NCI-H1092 (cell line): ENCODE data around the gene VAC14.

ENCODE experiments used
- DNase-seq: peaks from one replicate; lab custom pipeline; 2025; lab: John Stamatoyannopoulos, UW

The VAC14 gene

DNA sequence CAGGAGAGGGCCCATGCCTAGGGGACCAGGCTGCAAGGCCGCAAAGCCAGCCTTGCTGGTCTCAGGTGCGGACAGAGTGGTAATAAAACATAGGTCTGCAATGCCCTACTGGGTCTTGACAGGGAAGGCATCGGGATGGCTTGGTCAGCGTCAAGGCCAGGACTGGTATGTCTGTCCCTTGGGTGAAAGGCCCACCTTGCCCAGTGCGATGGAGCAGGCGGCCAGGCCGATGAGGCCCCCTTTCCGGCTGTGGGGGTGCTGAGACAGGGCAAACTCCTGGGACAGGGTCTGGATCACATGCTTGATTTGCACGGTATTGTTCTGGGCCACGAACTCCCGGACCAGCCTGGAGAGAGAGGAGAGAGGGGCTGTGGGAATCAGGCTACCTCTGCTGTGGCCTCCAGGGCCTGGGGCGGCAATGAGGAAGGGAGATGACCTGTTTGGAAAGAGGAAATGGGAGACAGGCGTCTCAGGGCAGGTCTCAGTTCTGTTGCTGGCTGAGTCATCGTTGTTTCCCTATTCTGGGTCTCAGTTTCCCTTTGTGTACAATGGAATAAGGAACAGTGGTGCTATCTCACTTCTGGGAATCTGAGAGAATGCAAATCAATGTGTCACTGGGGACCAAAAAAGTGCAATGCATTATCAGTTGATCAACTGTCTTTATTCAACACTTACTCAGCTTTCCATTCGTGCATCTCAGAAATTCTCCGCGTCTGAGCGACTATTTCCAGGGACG lies 14.8 kb downstream of the VAC14 start:
- no peak for DNase-seq

DNA sequence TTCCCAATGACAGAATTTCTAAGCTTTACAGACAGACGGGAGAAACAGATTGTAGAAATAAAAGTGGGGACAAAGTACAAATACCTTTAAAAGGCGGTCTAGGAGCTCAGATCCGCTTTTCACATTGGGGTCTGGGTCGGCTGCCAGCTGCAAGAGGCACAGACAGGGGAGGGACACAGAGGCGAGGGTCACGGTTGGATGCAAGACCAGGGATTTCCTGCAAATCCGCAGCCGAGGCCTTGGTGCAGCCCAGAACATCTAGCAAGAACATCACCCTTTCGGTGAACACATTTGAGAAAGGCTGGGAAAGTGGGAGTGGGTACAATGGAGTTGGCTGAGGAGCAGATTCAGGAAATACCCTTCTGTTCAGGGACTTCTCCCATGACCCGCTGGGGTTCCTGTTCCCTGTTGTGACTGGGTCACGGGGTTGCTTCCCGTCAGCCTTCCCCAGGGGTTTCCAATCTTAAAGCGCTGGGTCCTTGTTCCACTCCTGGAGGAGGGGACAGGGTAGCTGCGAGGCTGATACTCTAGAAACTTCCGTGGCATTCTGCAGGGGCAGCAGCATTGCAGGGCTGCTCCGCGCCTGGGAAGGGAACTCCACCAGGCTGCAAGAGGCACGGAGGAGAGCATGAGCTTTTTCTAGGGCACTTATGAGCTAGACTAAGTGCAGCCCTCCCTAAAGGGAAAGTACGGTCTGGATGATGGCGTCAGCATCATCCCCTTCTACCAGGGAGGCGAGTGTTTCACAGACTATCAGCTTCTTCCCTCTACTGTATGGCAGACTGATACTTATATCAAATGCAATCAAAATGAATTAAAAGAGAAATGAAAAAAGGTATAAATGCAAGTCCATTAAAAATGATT lies 16.0 kb downstream of the VAC14 start:
- DNase-seq = no peak

GRCh38 chr16:70782237-70782636 lies 18.7 kb downstream of the VAC14 start:
- DNase-seq = no peak

DNA sequence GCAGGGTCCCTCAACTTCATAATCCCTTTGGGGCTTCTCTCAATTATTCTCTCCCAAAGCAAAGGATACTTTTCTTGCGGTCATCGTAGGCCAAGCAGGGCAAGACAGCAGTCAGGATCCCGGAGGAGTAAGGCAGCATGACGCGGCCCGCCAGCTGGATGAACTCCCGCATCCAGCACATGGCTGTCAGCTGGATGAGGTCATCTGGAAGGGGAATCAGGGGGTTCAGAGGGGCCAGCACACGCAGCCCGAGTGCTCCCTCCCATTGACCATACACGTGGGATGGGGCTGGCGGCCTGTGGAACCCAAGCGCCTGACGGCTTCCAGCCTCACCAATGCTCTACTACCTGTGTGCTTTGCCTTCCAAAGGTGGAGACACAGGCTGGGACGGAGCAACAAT lies 19.2 kb downstream of the VAC14 start:
- no peak for DNase-seq

DNA sequence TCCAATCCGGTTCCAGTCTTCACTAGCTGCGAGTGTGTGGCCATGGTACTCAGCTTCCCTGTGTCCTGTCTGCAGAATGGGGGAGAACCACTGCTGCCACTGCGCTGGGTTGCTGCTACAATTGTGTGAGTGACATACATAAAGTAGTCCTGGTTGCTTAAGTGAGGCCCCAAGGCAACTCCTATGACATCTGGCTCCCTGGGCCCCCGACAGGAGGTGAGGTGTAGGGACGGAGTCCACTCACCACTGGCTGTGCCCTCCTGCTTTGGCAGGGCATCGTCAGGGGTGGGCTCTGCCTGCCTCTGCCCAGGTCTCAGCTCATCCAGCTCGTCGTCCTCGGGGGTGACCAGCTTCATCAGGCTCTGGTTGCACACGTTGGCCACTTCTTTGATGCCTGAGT lies 20.4 kb downstream of the VAC14 start:
- DNase-seq = no peak

DNA sequence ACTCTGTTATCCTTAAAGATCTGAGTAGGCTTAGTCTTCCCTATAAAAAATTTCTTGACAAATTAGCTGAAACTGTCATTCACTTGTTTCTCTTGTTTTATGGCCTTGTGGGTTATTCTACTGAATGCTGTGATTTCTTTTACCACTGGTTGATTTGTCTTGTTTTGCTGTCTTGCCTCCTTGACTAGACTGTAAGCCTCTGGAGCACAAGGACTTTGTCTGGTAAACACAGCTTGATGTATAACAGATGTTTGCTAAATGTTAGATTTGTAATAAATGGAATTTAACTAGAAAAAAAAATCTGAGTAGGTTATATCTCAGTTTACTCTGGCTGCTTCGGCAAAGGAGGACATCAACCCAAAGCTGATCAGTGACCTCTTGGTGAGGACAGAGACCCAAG lies 21.6 kb downstream of the VAC14 start:
- DNase-seq = no peak

DNA sequence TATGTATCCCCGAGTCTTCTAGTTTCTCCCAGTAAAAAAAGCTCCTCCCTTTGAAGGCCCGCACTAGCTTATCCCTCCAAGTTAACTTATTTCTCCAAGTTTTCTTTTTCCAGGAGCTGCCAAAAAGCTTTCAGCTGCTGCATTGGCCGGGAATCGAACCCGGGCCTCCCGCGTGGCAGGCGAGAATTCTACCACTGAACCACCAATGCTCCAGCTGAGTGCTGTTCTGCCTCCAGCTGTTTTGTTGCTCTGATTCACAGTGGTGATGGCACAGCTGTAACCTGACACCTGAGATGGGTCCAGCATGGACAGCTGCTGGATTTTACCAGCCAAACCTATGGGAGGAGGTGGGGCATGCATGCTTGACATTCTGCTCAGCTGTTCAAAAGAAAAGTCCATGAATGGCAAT lies 22.1 kb downstream of the VAC14 start:
- DNase-seq = no peak

DNA sequence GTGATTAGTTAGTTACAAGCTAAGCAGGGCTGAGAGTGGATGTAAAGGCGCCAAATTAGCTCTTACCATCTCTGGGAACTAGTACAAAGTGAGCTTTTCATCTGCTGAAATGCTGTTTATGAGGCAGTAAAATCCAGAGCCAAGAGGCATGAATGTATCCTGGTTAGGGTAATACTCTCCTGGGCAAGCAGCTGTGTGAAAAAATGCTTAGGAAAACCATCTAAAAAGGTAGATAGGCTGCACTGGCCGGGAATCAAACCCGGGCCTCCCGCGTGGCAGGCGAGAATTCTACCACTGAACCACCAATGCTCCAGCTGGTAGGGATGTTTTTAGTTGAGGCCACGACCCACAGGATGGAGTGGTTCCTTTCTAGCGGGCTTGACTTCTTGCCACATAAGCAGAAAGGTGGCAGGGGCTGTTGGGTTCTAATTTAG lies 23.0 kb downstream of the VAC14 start:
- no peak for DNase-seq

GRCh38 chr16:70777496-70777895 lies 23.5 kb downstream of the VAC14 start:
- DNase-seq = no peak

GRCh38 chr16:70775399-70775798 lies 25.6 kb downstream of the VAC14 start:
- DNase-seq = no peak

GRCh38 chr16:70774261-70774660 lies 26.7 kb downstream of the VAC14 start:
- DNase-seq = no peak

- no peak for DNase-seq
Observed at GRCh38 chr16:70772493-70772892, 28.5 kb downstream of the VAC14 start.

DNA sequence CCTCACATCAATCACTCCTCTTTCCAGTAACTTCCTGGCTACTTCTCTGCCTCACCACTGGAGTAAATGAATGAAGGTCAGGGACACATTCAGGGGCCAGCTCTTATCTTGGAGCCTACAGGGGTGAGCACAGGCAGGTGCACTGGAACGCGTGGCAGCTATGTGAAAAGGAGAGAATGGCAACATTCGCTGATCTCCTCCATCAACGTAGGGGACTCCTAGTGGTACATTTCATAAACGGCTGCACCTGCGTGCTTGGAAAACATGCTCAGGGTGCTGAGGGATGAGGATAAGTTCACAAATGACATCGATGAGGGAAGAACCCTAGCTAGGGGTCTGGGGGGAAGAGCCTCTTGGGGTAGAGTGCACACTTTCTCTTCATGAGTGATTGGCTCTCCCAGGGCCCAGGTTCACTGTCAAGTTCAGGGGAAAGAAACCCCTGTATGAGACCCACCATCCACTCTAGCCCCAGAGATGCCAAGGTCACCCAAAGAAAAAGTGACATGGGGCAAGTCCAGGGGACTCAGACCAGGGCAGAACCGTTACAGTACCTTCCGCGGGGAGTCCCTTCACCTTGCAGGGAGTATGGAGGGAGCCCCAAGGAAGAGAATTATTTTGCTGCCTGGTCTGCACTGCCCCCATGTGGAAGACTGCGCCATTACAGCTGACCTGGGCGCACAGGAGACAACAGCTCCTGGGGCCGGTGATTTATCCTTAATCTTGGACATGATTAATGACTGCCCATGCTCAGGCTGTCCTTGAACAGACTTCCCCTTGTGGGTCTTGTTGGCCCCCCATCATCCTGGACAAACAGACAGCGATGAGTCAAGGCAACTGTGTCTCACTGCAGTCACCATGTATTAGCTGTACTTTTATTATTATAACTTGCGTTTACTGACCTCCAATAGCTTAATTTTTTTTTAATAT lies 30.1 kb downstream of the VAC14 start:
- DNase-seq = no peak

DNA sequence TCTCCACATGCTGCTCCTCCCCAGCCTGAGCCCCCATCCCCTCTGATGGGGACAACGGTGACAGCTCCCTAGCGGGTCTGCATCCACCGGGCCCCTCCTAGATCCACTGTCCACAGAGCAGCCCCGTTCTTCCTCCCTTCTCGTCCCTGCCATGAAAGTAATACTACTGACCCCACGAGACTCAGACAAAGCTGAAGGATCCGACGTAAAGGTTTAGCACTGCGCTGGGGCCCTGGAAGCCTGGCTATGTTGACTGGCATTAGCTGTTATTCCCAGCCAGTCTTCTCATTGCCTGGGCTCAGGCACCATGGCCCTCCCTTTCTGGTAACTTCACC lies 30.7 kb downstream of the VAC14 start:
- DNase-seq = no peak

DNA sequence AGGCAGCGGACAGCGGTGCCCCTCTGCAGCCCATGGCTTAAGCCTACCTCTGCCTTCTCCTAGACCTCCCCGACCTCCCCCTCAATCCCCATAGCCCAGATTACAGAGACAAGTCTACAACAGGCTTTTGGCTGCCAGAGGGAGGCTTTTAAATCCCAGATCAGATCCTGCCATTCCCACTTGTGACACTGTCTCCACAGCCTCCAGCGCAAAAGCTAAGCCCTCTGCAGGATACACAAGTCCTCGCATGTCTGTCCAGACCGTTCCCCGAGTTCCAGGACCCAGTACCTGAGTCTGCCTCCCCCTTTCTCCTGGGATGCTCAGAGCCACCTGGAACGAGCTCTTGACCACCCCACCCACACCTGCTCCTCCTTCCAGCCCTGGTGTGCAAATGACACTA lies 31.2 kb downstream of the VAC14 start:
- DNase-seq = no peak

DNA sequence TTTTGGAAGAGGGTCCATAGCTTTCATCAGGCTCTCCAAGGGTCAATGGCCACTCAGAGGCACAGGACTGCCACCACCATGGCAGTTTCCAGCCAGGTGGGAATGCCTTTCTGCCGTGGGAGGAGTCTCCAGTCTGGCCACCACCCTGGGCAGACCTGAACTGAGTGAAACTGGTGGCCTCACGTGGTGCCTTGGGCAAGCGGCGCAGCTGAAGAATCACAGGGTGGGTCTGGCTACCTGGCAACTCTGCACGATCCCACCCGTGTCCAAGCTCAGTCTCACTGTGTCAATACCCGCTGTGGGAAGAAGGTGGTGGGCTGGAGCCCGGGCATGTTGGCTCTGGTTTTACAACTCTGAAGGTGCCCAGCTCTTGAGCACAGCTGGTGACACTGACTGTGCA lies 31.8 kb downstream of the VAC14 start:
- DNase-seq = no peak

GRCh38 chr16:70768203-70768580 lies 32.8 kb downstream of the VAC14 start:
- no peak for DNase-seq

DNA sequence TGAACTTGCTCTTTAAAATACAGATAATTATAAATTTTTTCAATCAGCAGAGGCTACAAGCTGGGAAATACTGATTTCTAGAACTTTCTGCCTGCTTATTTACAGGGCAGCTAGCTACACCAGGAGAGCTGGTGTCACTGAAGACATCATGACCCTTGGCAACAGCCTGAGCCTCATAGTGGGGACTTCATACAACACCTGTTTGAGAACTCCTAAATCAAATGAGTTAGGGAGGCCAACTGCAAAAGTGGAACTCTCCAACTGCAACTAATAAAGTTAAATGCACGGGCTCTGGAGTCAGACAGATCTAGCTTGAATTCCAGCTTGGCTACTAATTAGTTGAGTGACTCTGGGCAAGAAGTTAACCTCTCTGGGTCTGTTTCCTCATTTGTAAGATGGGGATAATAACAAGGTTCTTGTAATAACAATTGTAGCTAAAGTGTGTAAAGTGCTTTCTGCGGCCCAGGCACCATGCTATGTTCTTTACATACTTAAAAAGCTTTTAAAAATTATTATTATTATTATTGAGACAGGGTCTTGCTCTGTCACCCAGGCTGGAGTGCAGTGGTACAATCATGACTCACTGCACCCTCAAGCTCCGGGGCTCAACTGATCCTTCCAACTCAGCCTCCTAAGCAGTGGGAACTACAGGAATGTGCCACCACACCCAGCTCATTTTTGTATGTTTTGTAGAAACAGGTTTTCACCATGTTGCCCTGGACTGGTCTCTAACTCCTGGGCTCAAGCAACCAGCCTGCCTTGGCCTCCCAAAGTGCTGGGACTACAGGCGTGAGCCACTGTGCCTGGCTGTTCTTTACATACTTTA lies 33.4 kb downstream of the VAC14 start:
- no peak for DNase-seq

- no peak for DNase-seq
Observed at GRCh38 chr16:70766658-70767057, 34.3 kb downstream of the VAC14 start.

GRCh38 chr16:70766176-70766575 lies 34.8 kb downstream of the VAC14 start:
- no peak for DNase-seq

- no peak for DNase-seq
Observed at GRCh38 chr16:70765491-70765890, 35.5 kb downstream of the VAC14 start.

DNA sequence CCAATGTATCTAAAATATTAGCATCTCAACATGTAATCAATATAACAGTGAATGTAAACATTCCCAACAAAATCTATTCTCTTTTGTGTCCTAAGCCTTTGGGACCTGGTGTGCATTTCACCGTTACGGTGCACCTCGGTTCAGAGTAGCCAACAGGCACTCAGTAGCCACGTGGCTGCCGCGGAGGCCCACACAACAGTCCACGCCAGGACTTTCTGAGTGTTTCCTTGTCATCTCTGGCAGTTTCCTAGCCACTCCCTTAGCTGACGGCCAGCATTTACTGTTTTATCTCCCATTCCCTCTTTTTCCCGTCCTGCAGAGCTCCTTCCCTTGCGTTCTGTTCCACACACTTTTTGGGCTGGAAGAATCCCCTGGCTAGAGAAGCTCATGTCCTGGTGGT lies 36.3 kb downstream of the VAC14 start:
- DNase-seq = no peak
